ENCODE measurements around the gene BCL2L2.

Gene BCL2L2

DNA sequence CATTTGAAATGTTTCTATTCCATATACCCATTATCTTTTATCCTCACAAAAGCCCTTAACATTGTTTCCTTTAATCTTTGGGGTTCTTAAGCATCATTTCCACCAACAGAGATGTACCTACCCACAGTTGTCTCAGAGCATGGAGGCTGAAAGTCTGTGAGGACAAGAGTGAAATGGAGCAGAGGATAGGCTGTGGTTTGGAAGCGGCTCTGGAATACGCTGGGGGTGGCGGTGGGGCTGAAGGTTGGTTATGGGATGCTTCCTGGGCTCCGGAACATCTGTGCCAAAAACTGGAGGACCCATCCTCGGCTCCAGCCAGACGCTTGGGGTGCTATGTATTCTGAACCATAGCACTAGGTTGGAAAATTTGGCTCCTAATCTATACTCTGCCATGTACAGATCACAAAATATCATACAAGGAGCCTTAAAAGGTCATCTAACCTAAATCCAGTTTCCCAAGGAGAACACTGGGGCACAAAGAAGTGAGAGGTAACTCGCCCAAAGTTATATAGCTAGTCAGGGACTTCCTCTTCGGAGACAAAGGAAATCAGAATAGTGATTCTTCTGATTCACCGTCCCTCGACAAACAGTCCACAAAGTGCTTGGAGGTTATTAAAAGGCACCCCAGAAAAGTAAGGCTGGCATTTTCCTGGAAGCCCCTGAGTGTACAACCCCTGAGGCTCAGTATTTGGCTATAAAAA, 6.5 kb upstream of the BCL2L2 start:
- no peak for DNase-seq (ENCODE audit: low spot score)

GRCh38 chr14:23300687-23301223, 5.9 kb upstream of the BCL2L2 start:
- no peak for DNase-seq (ENCODE audit: low spot score)

DNA sequence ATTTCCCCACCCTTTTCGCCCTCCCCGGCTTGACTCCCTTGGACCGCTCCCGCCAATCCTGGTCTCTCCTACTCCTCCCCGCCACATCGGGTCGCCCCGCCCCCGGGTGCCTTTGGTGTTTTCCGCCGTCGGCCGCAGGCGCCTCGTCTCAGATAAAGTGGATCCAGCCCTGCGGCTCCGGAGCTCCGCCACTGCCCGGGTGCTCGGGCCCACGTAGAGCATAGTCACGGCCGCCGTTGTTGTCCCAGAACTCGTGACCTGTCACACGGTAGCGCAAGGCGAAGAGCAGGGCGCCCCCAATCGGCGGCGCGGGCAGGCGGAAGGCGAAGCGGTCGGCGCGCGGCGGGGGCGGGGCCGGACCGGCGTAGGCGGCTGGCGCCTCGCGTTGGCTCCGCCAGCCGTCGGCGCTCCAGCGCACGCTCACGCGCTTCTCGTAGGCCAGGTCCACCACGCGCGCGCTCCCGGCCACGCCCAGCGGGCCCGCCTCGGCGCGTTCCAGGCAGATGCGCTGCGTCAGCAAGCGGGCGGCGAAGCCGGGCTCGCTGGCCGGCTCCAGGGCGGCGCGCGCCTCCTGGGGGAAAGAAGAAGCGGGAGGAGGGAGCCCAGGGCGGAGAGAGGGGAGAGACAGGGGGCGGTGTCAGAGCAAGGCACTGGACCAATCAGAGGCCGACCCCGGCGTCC, 5.2 kb upstream of the BCL2L2 start:
- peak; percentile 99 for DNase-seq (ENCODE audit: low spot score)

DNA sequence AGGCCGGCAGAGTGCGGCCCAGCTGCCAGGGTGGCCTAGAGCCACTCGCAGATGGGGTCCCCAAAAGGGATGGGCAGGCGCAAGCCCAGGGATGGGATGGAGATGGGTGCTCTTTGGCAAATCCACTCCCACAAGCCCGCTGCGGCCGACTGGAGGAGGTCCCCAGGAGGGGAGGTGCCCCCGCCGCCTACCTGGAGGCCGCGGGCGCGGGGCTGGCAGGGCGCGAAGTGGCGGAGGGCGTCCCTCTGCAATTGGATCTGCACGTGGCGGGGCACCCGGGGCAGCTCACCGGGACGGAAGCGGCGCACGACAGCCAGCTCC, 4.7 kb upstream of the BCL2L2 start:
- no peak for DNase-seq (ENCODE audit: low spot score)

DNA sequence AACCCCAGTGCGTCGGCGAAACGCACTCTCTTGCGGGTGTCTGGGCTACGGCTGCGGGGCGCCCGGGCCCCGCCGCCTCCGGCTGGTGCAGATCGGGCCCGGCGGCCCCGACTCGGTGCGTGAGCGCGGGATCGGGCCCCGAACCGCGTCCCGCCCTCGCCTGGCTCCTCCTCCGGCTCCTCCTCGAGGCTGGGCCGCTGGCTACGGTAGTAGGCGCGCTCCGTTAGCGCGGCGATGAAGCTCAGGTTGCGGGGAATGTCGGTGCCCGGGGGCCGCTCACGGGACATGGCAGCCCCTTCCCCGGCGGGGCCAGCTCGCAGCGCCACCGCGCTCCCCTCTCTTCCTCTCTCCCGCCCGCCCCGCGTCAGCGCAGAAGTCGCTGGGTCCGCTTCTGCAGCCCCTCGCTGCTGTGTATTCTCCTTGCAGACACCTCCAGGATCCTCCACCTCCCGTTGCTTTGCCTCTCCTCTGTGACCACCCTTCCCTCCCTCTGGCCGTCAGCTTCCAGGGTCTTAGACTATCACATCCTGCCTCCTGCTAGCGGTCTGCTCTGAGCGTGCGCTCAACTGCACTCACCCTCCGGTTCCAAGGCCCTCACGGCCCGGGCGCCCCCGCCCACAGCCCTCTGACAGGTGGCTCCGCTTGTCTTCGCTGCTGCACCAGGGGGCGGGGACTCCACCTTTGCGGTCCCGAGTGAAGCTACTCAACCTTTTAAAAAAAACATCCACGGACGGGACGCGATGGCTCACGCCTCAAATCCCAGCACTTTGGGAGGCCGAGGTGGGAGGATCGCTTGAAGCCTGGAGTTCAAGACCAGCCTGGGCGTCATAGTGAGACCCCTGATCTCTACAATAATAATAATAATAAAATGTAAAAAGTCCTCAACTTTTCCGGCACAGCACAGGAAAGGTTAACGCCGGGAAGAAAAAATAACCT, 4.1 kb upstream of the BCL2L2 start, which contains the start of gene PPP1R3E:
TSS of gene PPP1R3E (minus strand) at position 570 of the 936 bp plus-strand sequence. CDS start at position 287, 283 bp downstream.
- DNase-seq (ENCODE audit: low spot score), result peak; percentile 76

DNA sequence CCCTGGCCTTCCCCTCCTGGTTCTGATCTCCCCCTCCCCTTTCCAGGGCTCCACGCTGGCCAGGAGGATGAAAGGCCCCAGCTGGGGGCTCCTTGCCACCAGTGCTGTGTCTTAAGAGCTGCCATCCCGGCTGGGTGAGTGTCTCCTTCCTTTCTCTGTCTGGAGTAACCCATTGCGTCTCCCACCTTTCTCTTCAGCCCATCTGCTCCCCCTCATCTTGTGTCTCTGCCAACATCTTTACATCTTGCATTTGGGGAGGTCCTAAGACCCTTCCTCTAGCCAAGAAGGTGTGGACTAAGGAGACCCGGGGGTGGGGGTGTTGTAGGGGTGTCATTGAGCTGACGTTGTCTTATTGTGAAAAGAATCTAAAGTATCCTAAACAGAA, 505 bp downstream of the BCL2L2 start:
- DNase-seq (ENCODE audit: low spot score), result no peak

- no peak for DNase-seq (ENCODE audit: low spot score)
Measured at GRCh38 chr14:23307687-23308644, 1.3 kb downstream of the BCL2L2 start.

GRCh38 chr14:23308721-23309445, 2.2 kb downstream of the BCL2L2 start:
- DNase-seq (ENCODE audit: low spot score), result no peak

- no peak for DNase-seq (ENCODE audit: low spot score)
Measured at GRCh38 chr14:23310546-23310945, 3.9 kb downstream of the BCL2L2 start.

GRCh38 chr14:23316300-23316699, 9.7 kb downstream of the BCL2L2 start:
- no peak for DNase-seq (ENCODE audit: low spot score)

GRCh38 chr14:23319746-23320583, 13.3 kb downstream of the BCL2L2 start:
- no peak for DNase-seq (ENCODE audit: low spot score)

DNA sequence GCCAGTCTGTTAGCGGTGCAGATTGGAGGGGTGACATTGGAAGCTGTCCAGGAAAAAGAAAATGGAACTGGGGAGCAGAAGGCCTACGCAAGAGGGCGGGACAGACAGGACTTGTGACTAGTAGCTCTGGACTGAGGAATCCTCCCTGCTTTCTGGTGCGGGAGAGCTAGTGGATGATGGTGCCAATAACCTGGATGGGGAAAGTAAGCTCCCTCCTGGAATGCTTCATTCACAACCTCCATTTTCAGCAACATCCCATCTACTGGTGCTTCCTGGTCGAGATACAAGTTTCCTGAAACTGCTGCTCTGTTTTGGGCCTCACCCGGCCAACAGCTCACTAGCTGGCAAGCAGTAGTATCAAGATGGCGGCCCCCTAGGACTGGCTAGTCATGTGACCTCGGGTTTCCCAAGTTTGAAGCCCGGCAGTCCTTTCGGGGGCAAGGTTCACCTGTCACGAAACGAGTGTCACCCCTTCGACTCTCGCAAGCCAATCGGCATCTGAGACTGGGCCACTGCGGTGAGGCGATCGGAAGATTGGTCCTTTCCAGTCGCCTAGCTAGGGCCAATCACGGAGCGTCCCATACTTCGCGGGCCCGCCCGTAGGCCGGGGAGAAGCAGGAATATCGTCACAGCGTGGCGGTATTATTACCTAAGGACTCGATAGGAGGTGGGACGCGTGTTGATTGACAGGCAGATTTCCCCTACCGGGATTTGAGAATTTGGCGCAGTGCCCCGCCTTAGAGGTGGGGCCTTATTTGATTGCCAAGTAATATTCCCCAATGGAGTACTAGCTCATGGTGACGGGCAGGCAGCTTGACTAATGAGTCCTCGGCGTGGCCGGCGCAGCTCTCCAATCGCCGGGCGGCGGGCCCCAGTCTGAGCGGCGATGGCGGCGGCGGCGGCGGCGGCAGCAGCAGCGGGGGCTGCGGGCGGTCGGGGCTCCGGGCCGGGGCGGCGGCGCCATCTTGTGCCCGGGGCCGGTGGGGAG, 14.2 kb downstream of the BCL2L2 start, which contains the start of gene PABPN1:
TSS of gene PABPN1 (plus strand) at position 874 of the 988 bp plus-strand sequence. CDS start at position 887, 13 bp downstream.
- DNase-seq (ENCODE audit: low spot score), result peak; percentile 100

DNA sequence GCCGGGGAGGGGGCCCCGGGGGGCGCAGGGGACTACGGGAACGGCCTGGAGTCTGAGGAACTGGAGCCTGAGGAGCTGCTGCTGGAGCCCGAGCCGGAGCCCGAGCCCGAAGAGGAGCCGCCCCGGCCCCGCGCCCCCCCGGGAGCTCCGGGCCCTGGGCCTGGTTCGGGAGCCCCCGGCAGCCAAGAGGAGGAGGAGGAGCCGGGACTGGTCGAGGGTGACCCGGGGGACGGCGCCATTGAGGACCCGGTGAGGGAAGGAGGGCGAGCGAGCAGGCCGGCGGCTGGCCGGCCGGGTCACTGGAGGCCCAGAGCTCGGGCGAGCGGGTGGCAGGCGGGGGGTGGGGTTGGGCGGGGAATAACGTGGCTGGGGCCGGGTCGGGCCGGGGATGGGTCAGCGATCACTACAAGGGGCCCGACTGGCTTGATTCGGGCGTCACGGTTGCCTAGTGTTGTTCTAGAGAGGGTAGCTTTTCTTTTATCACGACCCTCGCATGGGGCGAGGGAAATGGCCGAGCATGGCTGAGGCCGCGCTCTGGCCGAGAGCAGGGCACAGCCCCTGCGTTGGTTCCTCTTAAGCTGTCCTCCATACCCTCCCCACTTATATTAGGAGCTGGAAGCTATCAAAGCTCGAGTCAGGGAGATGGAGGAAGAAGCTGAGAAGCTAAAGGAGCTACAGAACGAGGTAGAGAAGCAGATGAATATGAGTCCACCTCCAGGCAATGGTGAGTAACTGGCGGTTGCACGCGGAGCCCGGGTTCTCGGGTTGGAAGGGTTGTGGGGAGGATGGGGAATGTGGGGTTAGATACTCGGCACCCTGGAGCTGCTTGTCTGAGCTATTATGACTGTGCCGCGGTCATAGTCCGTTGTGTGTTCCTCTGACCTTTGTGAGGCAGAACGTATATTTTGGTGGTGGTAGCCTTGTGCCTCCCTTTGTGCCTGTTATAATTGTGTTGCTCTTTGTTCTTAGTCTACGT, 15.2 kb downstream of the BCL2L2 start:
- DNase-seq (ENCODE audit: low spot score), result no peak

DNA sequence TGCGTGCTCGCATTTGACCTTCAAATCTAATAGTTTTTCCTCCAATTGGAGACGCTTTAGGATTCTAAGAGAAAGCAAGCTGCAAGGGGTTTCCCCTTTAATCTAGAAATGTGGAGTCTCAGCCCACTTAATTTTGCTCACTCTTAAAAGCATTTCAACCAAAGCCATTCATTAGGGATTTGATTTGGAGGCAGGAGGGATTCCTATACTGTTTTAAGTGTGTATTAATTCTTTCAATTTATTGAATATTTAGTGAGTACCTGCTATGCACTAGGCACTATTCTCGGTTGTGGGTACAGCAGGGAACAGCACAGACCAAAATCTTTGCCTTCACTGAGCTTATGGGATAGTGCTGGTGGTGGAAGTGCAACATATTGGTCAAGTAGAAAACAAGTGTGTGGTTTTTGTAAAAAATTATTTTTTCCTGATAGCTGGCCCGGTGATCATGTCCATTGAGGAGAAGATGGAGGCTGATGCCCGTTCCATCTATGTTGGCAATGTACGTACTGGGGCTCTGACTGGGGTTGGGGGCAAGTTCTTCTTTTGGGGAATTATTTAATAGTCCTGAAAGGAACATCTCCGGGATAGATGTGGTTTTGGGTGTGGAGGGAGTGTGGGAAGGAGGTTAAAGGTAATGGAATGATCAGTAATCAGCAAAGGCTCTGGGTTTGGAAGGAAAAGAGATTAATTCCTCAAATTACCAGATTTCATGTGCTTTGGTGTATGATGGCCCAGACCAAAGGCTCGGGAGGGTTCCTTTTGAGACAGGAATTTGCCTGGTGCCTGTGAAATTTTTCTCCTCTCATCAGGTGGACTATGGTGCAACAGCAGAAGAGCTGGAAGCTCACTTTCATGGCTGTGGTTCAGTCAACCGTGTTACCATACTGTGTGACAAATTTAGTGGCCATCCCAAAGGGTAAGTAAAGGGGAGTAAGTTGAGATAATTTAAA, 16.2 kb downstream of the BCL2L2 start:
- DNase-seq (ENCODE audit: low spot score), result no peak

DNA sequence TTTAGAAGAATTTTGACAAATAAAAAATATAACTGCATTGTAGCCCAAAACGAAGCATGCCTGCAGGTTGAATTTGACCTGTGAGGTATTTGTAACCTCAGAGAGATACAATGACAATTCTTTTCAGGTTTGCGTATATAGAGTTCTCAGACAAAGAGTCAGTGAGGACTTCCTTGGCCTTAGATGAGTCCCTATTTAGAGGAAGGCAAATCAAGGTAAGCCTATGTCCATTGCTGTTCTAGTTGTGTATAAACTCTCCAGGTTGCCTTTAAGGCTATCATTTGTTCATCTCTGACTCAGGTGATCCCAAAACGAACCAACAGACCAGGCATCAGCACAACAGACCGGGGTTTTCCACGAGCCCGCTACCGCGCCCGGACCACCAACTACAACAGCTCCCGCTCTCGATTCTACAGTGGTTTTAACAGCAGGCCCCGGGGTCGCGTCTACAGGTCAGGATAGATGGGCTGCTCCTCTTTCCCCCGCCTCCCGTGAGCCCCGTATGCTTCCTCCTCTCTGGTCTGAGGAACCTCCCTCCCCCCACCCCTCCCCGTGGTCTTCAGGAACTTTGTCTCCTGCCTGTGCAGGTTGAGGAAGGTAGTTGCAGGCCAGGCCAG, 17.3 kb downstream of the BCL2L2 start:
- no peak for DNase-seq (ENCODE audit: low spot score)
